ENCODE measurements around the gene MTOR.
"Not testable (repeated sequence)": the region's sequence is repeated elsewhere in the genome, so short reads cannot be mapped to it uniquely, and the experiment has no call there.

The MTOR gene

GRCh38 chr1:11214698-11215380, 47.5 kb downstream of the MTOR start:
- peak; percentile 37 for DNase-seq

DNA sequence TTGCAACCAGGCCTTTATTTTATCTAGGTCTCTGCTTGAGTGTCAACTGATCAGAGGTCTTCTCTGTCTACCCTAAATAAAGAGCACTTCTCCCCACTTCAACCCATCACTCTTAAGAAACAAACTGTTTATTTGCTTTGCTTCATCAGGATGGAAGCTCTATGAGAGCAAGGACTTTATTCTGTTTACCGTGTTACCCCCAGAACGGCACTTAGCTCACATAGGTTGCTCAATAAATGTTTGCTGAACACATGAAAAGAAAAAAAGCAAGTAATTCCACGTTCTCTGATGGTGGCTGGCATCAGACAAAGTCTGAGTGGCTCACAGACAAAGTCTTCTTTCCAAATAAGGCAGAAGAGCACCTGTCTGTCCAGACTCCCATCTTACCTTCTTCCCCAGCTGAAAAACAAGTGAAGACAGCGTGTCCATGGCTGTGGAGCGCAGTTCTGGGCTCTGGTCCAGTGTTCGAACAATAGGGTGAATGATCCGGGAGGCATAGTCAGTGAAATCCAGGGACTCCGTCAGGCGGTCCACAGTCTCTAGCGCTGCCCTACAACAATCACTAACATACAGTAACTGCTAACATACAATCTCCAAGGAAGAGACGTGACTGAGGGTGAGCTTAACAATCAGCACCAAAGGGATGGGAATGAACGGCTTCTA, 50.3 kb downstream of the MTOR start:
- no peak for DNase-seq

- no peak for DNase-seq
Measured at GRCh38 chr1:11211461-11211860, 50.9 kb downstream of the MTOR start.

DNA sequence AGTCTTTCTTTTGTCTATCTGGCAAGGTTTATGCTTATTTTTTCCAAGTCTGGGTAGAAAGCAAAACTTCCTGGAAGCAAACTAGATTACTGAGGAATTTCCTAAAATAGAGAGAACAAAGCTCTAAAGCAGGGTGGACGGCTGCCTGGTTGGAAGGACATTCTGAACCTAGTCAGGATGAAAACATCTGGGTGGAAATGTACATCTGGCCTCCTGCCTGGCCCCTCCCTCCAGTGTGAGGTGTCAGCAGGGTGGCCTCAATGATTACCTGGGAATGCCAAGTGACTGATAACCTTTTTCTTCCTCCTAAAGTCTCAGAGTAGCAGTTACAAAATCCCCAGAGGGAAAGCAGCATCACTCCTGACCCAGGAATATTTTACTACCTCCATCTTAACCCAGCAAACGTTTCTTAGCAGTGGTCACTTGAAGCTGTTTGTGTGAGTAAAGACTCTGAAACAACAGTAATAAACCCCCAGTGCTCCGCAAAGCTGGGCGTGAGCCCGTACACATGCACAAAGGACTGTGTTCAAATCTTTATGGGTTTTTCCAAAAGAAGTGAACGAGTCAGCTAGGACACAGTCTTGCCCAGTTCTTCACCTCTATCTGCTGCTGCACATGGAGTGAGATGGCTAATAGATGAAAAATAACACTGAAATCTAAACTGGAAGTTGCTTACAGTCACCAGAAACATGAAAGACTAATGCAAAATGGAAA, 54.3 kb downstream of the MTOR start:
- no peak for DNase-seq

GRCh38 chr1:11204396-11205190, 57.8 kb downstream of the MTOR start:
- no peak for DNase-seq

DNA sequence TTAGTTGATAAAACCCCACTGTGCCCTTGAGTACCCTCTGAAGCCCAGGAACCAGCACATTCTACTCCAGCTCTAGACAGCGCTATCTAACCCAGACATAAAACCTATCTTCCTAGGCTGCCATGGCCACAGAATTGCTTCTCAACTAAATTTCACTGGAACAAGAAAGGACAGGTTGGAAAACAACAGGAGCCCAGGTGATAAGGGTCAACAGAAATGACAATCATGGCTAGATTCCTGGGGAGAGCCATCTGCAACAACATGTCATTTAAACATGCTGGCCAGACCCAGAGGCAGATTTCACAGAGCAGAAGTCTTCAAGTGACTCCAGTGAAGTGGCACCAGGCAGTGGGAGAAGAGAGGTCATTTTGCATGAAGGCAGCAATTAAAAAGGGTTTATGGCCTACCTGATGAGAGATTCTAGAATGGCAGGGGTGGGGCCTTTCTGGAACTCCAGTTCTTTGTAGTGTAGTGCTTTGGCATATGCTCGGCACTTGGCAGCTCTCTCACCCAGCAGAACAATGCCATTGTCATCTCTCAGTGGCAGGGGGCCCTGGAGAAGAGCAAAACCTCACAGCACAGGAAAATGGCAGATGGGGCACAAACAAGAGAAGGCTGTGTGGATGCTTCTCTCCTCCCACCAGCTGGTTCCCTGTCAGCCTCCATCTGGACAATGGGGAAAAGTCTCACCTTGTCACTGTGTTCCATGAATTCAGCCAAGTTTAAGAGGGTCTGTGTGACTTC, 63.3 kb downstream of the MTOR start:
- DNase-seq = no peak

- no peak for DNase-seq
Measured at GRCh38 chr1:11198257-11198656, 64.1 kb downstream of the MTOR start.

DNA sequence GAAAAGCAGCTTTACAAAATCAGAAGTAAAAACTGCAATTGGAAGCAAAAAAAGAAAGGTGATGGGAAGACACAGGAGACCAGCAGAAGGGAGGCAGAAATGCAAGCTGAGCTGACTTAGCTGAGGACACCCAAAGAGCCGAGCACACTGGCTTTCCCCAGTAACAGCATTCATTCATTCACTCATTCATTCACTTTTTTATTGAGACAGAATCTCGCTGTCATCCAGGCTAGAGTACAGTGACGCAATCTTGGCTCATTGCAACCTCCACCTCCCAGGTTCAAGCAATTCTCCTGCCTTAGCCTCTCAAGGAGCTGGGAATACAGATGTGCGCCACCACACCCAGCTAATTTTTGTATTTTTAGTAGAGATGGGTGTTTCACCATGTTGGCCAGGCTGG, 65.0 kb downstream of the MTOR start:
- no peak for DNase-seq

DNA sequence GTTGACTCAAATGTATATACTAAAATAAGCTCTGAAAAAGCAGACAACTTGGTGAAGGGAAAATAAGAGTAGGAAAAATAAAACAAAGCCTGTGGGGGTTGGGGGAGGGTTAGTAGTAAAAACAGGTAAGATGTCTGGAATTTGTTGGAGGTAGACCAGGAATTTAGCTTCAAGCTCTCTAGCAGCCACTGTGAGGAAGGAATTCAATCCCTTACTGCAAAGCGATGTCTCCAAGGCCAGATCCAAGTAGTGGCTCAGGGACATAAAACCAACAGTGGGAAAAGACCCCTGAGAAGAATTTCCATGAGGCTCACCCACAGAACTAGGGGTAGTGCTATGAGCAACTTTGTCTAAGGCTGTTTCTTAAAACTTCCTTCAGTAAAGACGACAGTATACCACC, 65.4 kb downstream of the MTOR start:
- no peak for DNase-seq

GRCh38 chr1:11194407-11195176, 67.8 kb downstream of the MTOR start:
- DNase-seq = no peak

DNA sequence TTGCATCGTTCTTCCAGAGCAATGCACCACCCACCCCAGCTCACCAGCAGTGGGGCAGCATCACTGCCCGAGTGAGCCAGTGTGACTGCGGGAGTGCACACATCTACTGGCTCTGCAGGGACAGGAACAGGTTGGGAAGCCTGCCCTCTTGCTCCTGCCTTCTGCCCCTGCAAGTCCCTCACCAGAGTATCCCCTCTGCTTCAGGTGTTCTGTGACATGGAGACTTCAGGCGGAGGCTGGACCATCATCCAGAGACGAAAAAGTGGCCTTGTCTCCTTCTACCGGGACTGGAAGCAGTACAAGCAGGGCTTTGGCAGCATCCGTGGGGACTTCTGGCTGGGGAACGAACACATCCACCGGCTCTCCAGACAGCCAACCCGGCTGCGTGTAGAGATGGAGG, 69.0 kb downstream of the MTOR start:
- DNase-seq = no peak

GRCh38 chr1:11188858-11189451, 73.4 kb downstream of the MTOR start, which contains the start of gene ANGPTL7:
ANGPTL7 (plus strand) TSS chr1:11189355; CDS start chr1:11189580, 225 bp downstream.
- no peak for DNase-seq

DNA sequence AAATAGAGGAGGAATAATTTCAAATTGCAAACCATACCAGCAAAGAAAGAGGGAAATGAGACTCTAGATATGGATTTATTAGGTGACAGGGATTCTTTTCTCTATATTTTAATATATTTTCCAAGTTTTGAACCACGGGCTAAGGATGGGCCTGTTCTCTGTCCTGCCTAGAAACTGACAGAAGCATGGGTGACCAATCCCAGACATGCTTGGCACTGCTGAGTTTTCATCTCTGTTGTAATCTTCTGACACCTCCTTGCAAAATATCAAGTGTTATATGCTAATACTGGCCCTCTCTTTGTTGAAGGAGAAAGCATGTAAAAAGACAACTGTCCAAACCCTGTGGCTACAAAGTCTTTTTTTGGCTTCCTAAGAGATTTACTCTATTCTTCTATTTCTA, 74.0 kb downstream of the MTOR start:
- no peak for DNase-seq

- no peak for DNase-seq
Measured at GRCh38 chr1:11187931-11188330, 74.4 kb downstream of the MTOR start.

- DNase-seq = no peak
Measured at GRCh38 chr1:11187494-11187893, 74.9 kb downstream of the MTOR start.

DNA sequence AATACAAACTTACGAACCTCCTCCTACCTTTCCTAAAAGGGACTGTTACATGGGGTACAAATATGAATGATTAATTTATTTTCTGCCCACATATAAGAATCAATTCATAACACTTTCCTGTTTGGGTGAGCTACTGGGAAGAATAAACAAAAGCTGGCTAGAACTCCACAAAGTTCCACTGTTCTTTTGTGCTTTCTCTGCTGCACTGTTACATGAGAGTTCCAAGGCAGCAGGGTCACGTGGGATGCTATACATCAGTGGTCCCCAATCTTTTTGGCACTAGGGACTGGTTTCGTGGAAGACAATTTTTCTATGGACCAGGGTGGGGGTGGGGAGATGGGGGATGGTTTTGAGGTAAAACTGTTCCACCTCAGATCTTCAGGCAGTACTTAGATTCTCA, 75.4 kb downstream of the MTOR start:
- DNase-seq = no peak

DNA sequence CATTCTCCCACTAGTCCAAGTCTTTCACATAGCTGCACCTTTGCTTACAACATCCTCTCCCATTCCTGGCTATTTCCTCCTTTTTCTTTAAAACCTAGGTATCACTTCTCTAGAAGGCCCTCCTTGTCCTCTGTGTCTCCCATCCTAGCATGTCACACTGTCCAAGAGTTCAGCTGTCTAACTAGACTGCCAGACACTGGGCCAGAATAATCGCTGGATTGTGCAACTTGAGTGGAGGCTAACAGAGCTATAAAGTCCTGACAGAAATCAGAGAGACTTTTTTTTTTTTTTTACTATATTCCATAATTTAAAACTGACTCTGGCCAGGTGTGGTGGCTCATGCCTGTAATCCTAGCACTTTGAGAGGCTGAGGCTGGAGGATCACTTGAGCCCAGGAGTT, 77.4 kb downstream of the MTOR start:
- no peak for DNase-seq

GRCh38 chr1:11182884-11183283, 79.5 kb downstream of the MTOR start:
- DNase-seq = no peak

DNA sequence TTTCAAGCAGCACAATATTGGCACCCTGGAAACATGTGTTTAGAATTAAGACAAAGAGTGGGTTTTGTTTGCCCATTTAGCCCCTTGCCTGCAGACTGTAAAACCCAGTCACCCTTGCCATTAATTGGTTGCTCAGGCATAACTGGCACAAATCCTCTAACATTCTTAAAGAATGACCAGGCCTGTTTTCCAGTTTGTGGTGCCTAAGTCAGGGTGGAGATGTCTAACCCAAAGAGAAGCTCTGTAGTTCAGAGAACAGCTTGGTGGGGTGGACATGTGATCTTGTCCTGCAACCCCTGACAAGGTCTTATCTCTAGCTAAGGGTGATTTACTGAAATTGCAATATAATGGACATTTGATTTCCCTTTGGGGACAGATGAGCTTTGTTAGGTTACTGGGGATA, 82.0 kb downstream of the MTOR start:
- no peak for DNase-seq

DNA sequence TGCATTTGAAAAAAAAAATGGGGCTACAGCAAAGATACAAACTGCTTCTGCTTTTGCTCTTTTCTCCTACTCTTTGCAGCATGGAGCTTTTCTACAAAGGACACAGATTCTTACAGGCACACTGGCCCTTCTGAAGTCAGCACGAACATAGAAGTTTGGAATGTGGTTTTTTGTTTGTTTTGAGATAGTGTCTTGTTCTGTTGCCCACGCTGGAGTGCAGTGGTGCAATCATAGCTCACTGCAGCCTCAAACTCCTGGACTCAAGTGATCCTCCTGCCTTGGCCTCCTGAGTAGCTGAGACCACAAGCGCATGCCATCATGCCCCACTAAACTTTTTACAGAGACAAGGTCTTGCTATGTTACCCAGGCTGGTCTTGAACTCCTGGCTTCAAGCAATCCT, 82.6 kb downstream of the MTOR start:
- not testable (repeated sequence) for DNase-seq

DNA sequence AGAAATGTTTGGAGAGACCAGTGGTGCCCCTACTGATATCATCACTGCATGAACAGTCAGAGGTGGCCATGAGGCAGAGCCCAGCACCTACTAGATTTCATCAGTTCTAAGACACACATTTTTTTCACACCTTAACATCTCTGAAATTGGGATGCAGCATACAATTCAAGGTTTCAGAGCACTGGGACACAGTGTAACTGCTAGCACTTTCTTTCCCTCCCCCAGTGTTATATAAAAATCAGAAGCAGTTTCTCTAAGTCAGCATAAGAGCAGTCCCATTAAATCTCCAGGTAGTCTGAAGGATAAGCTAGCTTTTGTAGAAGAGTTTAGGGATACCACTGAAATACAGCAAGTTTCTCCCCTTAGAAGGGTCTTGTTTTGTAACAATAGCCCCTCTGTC, 83.2 kb downstream of the MTOR start:
- DNase-seq = no peak
